DMS 273 treated with DMSO at 0.1 percent for 48 hours (cell line): Measurements from ENCODE around the gene DPP6.

ENCODE experiments used
- DNase-seq: peaks from one replicate; lab custom pipeline; 2025; lab: John Stamatoyannopoulos, UW

The DPP6 gene

DNA sequence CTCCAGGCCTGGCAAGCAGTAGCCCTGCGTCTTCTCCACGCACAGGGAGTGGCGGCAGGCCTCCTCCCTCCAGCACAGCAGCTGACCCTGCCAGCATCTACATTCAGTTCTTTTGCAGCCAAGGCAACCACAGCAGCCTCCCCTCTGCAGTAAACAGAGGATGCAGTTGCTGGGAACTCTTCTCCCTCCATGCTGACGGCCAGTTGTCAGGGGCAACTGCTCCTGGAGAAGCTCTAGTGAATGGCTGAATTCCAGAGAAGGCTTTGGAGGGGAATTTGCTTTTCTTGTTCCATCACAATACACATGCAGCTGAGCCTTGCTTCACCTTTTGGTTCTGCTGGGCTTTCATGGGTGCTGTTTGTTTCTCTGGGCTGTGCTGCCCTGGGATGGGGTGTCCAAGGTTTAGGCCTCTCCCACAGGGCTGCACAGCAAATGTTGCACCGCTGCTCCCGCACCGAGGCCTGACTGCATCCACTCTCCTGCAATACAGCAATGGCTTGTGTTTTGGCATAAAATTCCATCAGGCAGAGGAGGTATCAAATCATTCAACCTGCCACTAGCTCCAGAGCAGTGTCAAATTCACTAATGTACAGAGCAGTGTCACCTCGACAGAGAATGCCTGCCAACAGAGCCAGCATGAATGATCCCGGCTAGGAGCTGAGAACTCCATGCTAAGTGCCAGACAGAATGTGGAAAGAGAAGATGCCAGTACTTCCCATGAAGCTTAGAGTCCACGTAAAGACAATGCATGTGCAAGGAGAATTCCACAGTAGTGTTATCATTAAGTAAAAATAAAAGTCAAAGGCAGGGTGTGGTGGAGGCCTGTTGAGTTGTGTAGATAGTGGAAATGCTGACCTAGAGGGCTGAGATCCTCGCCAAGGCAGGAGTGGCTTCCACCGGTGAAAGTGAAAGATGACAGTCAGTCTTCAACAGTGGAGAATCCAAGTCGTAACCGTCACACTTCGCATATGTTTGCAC lies 399.6 kb downstream of the DPP6 start:
- DNase-seq: no peak

DNA sequence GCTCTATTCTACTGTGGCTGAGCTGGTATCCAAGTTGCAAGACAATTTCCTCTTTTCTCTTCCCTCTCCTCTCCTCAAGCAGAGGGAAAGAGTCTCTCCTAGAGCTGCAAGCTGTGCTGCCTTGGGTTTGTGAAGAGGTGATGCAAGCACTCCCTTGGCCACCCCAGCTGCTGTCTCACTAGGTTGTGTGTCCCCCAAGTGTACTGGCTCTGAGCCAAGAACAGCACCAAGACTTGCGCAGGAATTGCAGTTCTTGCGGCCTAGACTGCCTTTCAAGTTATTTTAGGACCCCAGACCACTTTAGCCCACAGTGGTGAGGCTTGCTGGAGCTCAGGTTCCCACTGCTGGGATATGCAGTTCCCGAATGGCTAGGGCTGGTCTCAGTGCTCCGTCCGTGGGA lies 411.6 kb downstream of the DPP6 start:
- DNase-seq: no peak

DNA sequence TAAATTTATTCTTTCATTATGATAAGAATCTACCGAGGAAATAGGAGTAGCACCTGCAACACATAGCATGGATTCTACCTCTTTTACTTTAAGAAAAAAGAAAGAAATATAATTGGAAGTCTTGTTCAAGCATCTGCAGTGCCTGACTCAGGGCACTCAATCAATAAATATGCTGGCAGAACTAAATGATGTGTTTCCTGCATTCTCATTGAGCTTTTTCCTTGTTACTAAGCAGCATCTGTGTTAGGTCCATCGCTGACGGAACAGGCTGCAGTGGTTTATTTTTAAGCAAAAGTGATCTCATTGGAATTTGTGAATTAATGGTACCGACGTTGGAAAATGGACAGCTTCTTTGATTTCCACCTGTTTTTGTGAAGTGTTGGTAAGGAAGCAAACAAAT lies 417.5 kb downstream of the DPP6 start:
- DNase-seq: no peak

DNA sequence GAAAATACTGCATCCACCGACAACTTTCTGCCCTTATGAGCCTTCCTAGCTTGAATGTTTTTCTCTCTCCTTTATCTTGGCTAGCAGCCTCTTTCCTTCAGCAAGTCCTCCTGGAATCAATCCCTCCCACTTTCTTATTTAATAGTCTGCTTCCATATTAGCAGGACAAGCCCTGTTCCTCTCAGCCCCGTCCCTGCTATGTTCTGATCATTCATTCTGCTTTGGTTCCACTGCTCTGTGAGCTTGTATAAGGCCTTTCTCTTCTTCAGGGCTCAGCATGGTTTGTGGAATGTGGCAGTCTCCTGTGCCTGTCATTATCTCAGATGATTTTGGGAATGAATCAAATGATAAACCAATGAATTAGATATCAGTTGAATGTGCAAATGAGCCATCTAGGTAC lies 420.1 kb downstream of the DPP6 start:
- no peak for DNase-seq

DNA sequence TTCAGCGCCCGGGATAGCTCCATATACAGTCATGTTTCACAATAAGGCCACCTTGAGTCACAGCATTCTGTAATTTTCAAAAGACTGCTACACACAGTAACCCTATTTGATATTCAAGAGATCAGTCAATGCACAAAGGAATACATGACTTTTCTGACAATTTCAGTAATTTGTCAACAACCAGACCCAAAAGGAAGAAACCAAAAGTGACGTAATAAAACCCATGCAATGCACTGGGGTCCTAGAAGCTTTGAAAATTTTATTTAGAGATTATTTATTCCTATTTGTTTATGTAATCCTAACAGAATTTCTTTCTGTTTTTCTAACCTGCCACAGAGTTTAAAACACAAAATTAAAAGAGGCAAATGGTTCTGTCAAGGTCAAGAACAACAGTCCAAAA lies 421.2 kb downstream of the DPP6 start:
- DNase-seq: no peak

DNA sequence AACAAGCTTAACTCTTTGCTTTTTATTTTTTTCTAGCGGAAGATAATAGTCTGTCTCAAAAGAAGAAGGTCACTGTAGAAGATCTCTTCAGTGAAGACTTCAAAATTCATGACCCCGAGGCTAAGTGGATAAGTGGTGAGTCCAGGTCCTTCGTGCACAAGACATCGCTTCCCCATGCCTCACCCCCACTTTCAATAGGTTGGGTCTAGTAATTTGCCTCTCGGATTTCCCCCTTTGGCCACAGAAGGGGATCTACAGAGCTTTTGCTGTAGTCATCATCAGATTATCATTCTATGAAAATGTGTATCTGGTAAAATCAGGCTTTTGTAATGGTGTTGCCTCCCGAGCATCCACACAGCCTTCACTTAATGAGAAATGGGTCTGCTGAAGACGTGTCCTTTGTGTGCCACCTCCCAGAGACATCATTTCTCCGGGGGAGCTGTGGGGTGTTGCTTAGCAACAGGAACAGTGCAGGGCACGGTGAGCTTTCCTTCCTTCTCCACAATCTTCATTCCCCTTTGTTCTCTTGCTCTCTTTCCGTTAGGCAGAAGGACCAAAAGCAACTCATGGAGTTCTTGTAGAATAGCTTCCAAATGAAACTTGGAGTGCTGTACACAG lies 422.8 kb downstream of the DPP6 start:
- no peak for DNase-seq

DNA sequence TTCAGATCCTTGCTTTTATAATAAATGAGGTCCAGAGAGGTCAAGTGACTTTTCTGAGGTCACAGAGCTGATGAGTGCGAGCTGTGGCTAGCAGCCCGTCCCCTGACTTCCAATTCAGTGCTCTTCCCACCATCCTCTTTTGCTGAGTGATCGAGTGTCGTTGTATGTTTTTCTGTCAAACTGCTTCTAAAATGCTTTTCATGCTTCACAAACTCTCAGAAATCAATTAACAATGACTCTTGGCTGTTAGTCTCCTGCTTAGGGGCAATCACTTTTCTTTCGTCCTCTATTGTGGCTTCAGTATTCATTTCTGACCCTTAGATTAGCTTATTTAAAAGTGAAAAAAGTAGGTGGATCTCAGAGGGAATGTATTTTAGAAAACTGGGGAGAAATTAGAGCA lies 423.7 kb downstream of the DPP6 start:
- DNase-seq: no peak

DNA sequence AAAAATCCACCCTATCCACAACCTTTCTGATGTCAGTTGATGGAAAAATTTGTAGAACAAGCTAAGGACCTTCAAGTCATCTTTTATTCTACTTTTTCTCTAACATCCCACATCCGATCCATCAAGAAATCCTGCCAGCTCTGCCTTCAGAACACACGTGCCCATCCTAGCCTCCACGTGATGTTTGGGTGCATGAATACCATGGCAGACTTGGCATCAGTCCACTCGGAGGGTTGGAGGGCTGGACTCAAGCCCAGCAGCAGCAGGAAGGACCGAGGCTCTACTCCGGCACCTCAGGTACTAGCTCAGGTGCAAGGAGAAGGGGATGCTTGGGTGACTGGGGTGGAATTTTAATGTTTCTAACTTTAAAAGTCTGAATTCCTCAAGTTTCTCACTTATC lies 428.6 kb downstream of the DPP6 start:
- no peak for DNase-seq

DNA sequence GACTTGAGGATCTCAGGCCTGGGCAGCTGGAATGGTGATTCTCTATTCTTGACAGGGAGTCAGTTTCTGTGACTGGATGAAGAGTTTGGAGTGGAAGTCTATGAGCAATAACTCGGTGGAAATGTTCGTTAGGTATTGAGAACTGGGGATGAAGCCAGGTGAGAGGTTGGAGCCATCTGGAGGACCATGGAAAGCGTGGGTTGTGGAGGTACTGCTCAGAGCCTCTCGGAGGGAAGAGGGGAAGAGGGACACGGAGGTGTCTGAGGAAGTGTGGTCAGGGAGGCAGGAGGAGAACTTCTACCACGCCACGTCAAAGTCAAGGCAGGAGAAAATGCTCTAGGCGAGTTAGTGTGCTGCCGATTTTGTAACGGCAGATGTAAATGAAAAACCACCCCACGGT lies 430.7 kb downstream of the DPP6 start:
- DNase-seq: no peak

DNA sequence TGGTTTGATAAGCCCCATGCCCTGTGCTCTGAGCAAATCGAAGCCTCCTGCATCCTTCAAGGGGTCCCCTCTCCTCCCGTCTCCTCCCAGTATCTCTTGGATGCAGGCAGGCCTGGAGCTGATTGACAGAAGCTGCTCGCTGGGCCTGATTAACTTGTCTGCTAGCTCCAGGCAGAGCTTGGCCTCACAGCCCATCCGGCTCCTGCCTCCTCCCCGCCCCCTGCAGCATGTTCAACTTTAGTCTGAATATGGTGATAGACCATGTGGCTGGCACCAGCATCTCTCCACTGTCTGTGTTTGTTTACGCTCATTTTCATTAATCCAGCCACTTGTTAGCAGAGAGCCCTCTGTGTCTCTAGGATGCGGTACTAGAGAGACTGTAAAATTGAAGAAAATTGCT lies 432.2 kb downstream of the DPP6 start:
- no peak for DNase-seq

DNA sequence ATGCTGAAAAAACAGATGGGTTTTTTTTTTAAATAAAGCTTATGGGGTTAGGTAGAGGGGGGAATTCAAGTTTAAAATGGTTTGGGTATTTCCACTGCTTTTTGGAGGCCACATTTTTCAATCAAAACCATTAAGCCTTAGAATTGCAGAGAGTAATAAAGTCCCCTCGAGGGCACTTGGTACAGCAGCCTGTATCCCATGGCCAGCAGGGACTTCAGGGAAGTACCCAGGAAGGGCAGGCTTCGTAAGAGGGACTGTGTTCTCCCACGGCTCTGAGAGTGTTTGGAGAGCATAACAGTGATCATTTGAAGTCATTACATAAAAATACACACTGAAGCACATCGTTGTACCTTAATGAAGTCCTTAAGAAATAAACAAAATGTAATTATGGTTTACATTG lies 432.7 kb downstream of the DPP6 start:
- no peak for DNase-seq

DNA sequence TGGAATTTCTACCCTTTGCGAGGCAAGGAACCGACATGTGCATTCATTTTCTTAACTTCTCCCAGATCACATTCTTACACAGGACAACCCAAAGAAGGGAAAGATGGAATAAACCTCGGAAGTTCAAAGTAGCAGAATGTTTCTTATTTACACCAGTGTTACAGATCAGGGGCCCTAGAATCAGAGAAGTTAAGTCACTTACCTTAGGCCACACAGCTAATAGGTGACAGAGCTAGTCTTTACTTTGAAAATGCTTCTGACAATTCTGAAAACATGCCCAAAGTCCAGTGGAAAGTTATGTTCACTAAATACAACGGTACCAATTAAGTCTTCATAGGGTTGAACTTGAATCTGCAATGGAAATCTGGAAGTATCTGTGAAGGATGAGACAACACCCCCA lies 437.7 kb downstream of the DPP6 start:
- no peak for DNase-seq

DNA sequence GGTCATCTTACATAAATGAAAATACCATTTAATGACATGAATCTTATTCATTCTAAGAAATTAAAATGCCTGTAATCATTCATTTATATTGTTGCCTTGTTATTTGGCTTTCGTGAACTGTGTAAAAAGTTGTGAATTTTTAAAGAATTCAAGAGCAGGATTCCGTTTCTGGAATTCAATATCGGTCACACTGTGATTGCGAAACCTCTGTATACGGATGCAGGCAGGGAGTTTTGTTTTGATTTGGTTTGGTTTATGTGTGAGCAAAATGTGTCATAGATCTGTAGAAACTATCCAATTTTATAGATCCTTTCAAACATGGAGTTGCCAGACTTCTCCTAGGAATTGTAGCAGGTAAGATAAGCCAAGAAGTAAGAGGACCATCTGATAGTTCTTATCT lies 441.4 kb downstream of the DPP6 start:
- no peak for DNase-seq

DNA sequence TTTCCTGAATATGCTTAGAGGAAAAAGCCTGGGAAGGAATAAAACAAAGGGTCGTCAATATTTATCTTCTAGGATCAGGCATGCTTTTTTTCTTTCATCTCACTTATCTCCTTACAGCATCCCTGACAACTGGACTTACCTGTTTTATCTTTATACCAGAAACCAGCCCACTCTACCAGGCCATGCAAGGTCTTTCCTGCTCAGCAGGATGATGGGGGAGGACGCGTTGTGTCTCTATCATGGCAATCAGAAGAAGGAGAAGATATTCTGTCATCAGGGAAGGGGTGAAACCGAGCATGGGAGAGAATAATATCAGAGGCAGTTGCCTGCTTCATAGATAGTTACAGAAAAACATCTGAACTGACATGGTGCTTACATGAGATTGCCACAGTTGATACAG lies 445.6 kb downstream of the DPP6 start:
- DNase-seq: no peak

DNA sequence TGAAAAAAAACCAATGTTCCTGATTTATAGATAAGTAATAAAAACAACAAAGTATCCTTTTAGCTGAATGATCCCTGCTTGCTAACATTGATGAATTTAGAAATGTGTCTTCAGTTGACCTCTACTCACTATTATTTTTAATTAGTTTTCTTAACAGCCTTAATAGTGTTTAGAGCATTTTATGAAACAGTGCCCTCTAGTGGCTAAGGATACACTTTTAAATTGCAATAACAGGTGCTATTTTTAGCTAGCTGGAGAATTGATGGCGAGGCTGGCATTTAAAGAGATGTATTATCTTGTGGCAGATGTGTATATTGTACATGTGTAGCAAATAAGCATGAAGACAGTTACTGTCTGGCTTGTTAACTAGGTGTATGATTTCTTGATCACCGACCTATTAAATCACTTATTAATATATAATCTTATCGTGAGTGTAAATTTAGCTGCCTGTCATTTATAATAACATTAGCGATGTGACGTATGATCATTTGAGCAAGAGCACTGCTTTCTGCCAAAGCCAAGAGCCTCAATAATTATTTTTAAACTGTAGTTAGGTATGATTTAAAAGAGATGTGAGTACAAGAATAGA lies 451.9 kb downstream of the DPP6 start:
- DNase-seq: peak; percentile 6

DNA sequence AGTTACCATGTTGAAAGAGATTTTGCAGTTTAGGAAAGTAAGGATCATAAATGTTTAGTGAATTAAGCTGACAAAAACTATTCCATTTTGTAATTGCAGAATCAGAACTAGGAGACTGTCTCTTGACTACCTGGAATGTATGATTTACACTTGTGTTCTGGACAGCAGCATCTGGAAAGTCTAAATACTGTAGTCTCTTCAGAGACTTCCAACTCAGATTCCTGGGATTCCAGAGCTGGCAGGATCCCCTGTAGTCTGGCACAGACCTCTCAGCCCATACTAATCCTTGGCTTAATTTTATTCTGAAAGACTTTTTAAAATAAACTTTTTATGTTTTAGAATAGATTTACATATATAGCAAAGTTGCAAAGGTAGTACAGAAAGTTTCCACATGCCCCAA lies 452.7 kb downstream of the DPP6 start:
- DNase-seq: no peak

DNA sequence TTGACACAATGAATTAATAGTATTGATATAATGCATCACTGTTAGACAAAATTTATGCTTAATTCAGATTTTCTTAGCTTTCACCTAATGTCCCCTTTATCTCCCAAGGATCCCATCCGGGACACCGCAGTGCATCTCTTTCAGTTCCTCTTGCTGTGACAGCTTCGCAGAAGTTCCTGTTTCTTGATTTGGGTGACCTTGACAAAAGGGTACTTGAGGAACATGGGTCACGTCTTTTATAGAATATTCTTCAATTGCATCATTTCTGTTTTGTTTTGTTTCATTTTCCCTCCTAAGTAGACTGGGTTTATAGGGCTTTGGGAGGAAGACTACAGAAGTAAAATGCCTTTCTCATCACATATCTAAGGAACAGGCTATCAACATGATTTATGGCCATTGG lies 453.2 kb downstream of the DPP6 start:
- no peak for DNase-seq

DNA sequence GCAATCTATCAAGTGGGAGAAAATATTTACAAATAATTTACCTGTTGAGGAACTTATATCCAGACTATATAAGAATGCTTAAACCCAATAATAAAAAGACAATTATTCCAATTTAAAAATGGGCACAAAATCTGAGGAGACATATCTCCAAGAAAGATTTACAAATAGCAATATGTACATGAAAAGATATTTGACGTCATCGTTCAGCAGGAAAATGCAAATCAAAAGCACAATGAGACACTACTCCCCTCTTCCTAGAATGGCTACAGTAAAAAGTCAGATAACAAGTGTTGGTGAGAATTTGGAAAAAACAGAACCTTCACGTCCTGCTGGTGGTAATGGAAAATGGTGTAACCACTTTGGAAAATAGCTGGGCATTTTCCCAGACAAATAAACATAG lies 457.0 kb downstream of the DPP6 start:
- no peak for DNase-seq

DNA sequence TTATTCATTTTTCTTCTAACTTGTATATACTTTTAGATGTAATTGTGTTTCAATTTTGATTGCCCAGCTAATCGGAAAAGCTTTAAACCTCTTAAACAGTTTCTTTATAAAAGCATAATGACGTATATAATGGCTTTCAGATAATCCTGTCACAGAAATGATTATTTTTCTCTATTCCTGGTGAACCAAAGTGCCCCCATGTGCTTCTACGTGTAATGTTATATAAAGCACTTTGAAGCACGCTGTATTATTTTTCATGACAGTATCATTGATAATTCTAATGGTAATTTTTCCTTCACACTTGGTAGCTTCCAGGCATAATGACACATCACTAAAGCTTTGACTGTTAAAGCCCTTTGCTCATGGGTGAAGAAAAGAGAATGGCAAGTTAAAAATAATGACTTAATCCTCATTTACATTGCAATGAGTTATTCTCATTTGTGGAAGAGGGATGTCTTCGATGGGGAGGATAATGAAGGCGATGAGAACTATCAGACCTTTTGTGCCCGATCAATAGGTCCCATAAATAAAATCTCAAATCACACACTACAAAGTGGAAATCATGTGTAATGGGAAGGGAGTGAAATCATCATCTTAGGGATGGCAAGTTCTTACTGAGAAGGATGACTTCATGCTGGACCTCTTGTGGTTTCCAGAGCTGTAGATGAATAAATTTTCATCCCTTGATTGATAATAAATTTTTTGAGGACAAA lies 460.1 kb downstream of the DPP6 start:
- DNase-seq: no peak

DNA sequence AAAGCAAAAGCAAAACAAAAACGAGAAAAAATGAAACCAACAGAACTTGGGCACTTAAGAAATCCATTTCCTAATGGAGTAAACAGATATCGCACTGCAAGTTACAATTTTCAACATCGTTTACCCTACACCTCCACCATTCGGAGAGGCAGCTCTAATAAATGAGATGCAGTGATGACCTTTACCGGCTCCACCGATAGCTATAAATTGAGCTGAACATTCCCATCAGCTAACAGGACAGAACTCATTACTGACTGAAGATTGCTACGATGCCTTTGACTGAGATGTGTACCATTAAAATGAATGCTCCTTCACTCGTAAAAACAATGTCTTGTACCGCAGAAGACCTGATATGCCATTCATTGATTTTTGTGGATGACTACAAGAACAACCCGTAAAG lies 465.6 kb downstream of the DPP6 start:
- no peak for DNase-seq

DNA sequence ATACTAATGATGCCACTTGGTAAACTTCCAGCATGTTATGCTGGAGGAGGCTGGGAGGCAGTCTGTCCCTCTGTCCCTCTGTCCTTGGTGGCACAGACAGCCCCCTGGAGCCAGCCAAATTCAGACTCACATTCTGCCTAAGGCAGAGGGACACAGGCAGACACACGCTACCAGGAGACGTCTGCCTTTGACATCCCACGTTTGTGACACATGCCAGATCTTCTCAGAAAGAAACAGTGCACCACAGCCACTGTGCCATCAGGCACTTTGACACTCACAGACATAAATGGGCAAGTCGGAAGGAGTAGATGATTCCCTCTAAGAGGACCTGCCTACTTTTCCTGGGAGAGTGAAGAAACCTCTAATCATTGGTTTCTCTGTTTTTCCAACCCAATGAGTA lies 467.0 kb downstream of the DPP6 start:
- DNase-seq: no peak

DNA sequence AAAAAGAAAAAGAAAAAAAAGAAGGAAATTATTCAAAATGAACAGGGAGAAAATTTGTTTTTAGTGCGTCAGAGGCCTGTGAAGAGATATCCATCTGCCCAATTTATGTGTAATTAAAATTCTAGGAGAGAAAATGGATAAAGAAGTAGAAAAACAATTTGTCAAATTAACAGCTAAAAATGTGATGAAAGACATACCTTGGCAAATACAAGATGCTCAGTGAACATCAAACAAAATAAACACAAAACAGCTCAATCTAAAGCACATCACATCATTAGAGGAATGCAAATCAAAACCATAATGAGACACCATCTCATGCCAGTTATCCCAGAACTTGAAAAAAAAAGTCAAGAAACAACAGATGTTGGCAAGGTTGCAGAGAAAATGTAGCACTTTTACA lies 477.9 kb downstream of the DPP6 start:
- no peak for DNase-seq

DNA sequence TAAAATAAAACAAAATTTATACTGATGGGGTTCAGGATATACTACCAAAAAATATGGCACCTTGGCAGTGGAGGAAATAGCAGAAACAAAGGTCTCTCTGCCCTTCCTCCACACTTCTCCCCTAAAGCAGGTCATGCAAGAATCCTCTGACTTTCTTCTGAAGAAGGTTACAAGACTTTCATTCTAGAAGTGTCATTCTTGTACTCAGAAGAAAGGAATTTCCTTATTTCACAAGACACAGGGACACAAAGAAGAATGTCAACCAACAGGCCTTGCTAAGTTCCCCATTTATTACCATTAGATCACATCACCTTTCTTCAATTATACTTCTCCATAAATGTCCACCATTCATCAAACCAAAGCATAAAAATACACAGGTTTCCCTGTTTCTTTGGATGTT lies 480.6 kb downstream of the DPP6 start:
- no peak for DNase-seq
